Lower lobe of right lung (tissue), 2 donors: Measurements from ENCODE around the gene BABAM2. TPM values are rescaled to one million over a fixed set of nuclear protein-coding genes. Genes with fewer than 3 reads are reported as not detected.
"Not testable (repeated sequence)": the region's sequence is repeated elsewhere in the genome, so short reads cannot be mapped to it uniquely, and the experiment has no call there.

Source experiments
- ATAC-seq, 2 donors: fragments of 200-7000 bp; cut with Tn5 transposase; one replicate each; pipeline ENCODE4 v1.9.1; 2020 to 2022; ENCODE audit warnings: mild to moderate bottlenecking in 2 of 2, moderate library complexity in 2 of 2
- DNase-seq: peaks from one replicate; pipeline ENCODE4 v3.0.0-alpha.2; 2020
- H3K27ac ChIP-seq: fragments of 200-600 bp; one replicate; pipeline ENCODE4 v1.8.0; 2022
- H3K27me3 ChIP-seq: fragments of 200-600 bp; one replicate; pipeline ENCODE4 v1.8.0; 2022; ENCODE audit warnings: low read depth
- H3K36me3 ChIP-seq: fragments of 200-600 bp; one replicate; pipeline ENCODE4 v1.8.0; 2022; ENCODE audit warnings: mild to moderate bottlenecking
- H3K4me1 ChIP-seq: fragments of 200-600 bp; one replicate; pipeline ENCODE4 v1.8.0; 2022
- H3K4me3 ChIP-seq: fragments of 200-600 bp; one replicate; pipeline ENCODE4 v1.8.0; 2022; ENCODE audit warnings: mild to moderate bottlenecking
- H3K9me3 ChIP-seq: fragments of 200-600 bp; one replicate; pipeline ENCODE4 v1.8.0; 2022
- intact Hi-C: fragments of 100-400 bp; cut with DNase I; formaldehyde crosslinking; loops from one replicate; pipeline ENCODE4 v1.11.0; 2022
- total RNA-seq: library from RNA; stranded (reverse); fragmentation: NEBNext Ultra II Directional; extraction: Animal tissue kit (Norgen Biotek cat#: 25700); gene quantifications from one replicate; pipeline ENCODE4 v1.2.1, GENCODE V29; 2021
- TF ChIP-seq, protein P1 (sequence below): fragments of 200-600 bp; IDR thresholded peaks from one replicate; pipeline ENCODE4 v1.8.0; 2022; ENCODE audit warnings: antibody characterized with exemption, mild to moderate bottlenecking
- donor health status: DM: no; HTN: yes; CAD: no; lungs with severe emphysema.

The BABAM2 gene
- total RNA-seq, 1 donor from 2014 or later: 39.5 TPM

DNA sequence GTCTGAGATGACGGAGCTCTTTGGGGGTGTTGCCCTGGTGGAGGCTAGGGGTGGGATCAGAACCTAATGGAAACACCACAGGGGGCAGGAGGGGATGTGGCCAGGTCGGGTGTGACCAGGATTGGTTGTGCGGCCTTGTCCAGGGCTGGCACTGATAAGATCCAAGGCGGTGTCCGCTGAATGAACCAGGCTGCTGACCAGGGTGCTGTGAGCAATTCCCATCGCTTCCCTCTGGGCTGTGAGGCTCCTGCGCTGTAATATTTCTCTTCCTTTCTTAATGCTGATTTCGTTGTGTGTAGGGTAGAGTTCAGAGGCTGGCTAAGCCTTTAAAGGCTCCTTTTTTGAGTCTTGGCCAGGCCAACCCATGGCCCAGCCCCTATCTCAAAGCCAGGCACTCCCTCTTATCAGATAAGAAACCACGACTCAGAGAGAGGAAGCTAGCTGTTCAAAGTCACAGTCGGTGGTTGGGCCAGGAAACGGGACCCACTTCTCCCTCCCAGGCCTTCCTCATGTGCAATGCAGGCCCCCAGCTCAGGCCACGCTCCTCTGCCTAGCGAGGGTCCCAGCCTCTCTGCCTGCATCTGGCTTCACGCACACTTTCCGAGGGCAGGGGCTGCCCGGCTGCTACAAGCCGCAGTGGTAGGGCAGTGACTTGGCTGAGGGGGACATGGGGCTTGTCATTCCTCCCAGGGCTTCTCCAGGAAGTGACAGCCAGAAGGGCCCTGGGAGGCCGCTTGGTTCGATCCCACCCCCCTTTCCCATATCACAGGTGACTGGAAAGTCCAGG, 476.2 kb downstream of the BABAM2 start:
- DNase-seq (no peak), ATAC-seq (peak; percentile 72 to 74)
- intact Hi-C loops: no loop called here
- peak overlapping the region; percentile 43 for H3K27ac ChIP-seq
- H3K27me3 ChIP-seq: no peaks in the 10 kb centered on the region
- no peaks in the 10 kb centered on the region for H3K36me3 ChIP-seq
- H3K9me3 ChIP-seq: no peaks in the 10 kb centered on the region
- H3K4me1 ChIP-seq: peaks cover 26% of the 10 kb centered on the region
- TF ChIP-seq, protein P1, sequence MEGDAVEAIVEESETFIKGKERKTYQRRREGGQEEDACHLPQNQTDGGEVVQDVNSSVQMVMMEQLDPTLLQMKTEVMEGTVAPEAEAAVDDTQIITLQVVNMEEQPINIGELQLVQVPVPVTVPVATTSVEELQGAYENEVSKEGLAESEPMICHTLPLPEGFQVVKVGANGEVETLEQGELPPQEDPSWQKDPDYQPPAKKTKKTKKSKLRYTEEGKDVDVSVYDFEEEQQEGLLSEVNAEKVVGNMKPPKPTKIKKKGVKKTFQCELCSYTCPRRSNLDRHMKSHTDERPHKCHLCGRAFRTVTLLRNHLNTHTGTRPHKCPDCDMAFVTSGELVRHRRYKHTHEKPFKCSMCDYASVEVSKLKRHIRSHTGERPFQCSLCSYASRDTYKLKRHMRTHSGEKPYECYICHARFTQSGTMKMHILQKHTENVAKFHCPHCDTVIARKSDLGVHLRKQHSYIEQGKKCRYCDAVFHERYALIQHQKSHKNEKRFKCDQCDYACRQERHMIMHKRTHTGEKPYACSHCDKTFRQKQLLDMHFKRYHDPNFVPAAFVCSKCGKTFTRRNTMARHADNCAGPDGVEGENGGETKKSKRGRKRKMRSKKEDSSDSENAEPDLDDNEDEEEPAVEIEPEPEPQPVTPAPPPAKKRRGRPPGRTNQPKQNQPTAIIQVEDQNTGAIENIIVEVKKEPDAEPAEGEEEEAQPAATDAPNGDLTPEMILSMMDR: no peak
- H3K4me3 ChIP-seq: no peak overlapping the region

DNA sequence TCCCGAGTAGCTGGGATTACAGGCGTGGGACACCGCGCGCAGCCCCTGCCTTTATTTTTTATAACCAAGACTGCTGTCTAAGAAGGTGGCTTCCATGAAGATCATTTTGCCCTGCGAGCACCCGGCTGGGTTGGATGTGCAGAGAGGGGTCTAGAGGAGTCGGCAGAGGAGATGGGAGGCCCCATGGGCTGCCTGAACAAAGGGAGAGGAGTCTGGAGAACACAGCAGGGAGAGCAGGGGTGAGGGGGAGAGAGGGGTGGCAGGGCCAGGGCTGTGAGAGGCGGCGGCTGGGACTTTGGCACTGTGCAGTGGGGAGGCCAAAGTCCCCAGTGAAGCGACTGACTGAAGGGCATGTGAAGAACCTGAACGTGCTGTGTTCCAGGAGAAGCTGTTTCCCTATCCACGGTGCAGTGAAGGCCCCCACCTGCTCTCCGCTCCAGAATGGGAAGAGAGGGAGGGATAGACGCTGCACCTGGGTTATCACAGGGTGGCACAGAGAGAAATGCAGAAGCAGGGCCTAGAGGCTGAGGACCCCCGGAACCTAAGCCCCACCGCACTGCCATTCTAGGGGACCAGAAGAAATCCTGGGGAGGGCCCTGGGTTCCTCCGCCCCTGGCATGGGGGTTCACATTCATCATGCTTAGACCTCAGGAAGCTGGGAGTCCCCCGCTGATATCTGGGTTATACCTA, 477.3 kb downstream of the BABAM2 start:
- Histone ChIP-seq H3K4me3 (no peak overlapping the region), H3K27ac (no peak overlapping the region), H3K36me3 (no peaks in the 10 kb centered on the region), H3K4me1 (peaks cover 26% of the 10 kb centered on the region), H3K9me3 (no peaks in the 10 kb centered on the region), H3K27me3 (no peaks in the 10 kb centered on the region)
- ATAC-seq: no peak
- DNase-seq: no peak
- intact Hi-C loops: no loop called here
- TF ChIP-seq, protein P1: no peak

DNA sequence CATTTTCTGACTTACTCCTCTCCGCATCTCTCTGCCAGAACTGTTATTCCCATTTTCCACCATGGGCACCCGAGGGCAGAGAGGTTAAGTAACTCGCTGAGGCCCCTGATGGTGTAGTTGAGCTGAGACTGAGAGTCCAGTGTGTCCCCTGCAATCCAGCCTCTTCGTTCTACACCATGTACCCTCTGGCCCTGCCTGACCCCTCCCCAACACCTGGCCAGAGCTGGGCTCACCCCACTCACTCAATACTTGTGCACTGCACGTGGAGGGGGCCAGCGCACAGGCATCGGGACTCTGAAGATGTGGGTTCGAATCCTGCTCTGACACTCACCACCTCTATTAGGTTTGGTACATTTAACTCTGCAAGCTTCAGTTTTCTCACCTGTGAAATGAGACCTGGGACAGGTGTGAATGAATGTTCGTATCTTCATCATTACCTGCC, 477.8 kb downstream of the BABAM2 start:
- TF ChIP-seq, protein P1: no peak
- no peaks in the 10 kb centered on the region for H3K9me3 ChIP-seq
- H3K27ac ChIP-seq: no peak overlapping the region
- H3K27me3 ChIP-seq: no peaks in the 10 kb centered on the region
- DNase-seq (no peak), ATAC-seq (no peak)
- H3K36me3 ChIP-seq: no peaks in the 10 kb centered on the region
- intact Hi-C loops: no loop called here
- no peak overlapping the region for H3K4me3 ChIP-seq
- H3K4me1 ChIP-seq: peaks cover 26% of the 10 kb centered on the region

DNA sequence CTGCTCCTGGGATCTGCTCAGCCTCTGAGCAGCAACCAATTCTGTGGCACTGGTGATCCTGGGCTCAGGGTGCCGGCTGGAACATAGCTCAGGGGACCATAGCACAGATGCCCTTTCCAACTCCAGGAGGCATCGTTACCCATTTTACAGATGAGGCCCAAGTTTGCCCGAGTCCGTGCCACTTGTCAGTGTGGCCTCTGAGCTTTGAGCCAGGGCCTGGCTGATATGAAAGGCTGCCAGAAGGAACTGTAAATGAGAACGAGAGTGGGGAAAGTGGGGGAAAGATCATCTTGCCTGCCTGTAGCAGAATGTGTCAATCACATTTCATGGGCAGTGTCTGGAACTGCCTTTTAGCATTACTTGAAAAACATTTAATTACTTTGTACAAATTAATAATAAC, 478.8 kb downstream of the BABAM2 start:
- no peaks in the 10 kb centered on the region for H3K27me3 ChIP-seq
- no peaks in the 10 kb centered on the region for H3K9me3 ChIP-seq
- DNase-seq (no peak), ATAC-seq (no peak)
- H3K27ac ChIP-seq: no peak overlapping the region
- no peak overlapping the region for H3K4me3 ChIP-seq
- TF ChIP-seq, protein P1: no peak
- intact Hi-C loops: no loop called here
- H3K4me1 ChIP-seq: peaks cover 26% of the 10 kb centered on the region
- no peaks in the 10 kb centered on the region for H3K36me3 ChIP-seq

DNA sequence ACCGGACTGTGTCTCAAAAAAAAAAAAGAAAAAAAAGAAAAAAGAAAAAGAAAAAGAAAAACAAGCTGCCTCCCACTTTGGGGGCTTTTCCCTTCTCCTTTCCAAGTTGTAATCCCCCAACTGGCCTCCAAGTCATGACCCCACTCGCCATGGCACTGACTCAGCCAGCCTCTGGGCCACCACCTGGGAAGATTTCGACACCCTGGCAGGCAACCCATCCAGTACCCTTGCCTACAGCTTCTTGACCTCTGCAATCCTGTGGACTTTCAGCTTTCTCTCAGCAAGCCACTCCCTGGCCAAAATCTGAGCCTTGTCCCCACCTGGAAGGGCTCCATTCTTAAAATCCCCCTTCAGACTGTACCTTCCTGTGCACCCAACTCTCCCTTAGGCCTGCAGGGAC, 479.8 kb downstream of the BABAM2 start:
- Histone ChIP-seq H3K9me3 (no peaks in the 10 kb centered on the region), H3K27ac (no peak overlapping the region), H3K4me1 (peaks cover 21% of the 10 kb centered on the region), H3K4me3 (no peak overlapping the region), H3K36me3 (no peaks in the 10 kb centered on the region), H3K27me3 (no peaks in the 10 kb centered on the region)
- TF ChIP-seq, protein P1: no peak
- no peak for DNase-seq
- intact Hi-C loops: no loop called here
- ATAC-seq: no peak

DNA sequence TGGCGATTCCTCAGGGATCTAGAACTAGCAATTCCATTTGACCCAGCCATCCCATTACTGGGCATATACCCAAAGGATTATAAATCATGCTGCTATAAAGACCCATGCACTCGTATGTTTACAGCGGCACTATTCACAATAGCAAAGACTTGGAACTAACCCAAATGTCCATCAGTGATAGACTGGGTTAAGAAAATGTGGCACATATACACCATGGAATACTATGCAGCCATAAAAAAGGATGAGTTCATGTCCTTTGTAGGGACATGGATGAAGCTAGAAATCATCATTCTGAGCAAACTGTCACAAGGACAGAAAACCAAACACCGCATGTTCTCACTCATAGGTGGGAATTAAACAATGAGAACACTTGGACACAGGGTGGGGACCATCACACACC, 481.2 kb downstream of the BABAM2 start:
- H3K36me3 ChIP-seq, DNase-seq, H3K4me3 ChIP-seq, H3K4me1 ChIP-seq, ATAC-seq, H3K27me3 ChIP-seq, H3K27ac ChIP-seq, H3K9me3 ChIP-seq, intact Hi-C loops: not testable (repeated sequence)
